Activated CD4-positive, alpha-beta T cell treated with anti-CD3 and anti-CD28 coated beads, Interleukin-2, amount 50 U/mL, for 24 hours (primary cell): ENCODE measurements around the gene UBAC2.
"Not testable (repeated sequence)": the region's sequence is repeated elsewhere in the genome, so short reads cannot be mapped to it uniquely, and the experiment has no call there.

Experiments used
- DNase-seq, 2 donors: peaks; one replicate each; pipeline ENCODE4 v3.0.0-alpha.2; 2020; ENCODE audit warnings: low read depth in 1 of 2, low spot score in 1 of 2

Gene UBAC2

GRCh38 chr13:99374994-99375737 is 174.5 kb downstream of the UBAC2 start:
- no peak for DNase-seq

GRCh38 chr13:99375738-99376080 is 175.1 kb downstream of the UBAC2 start:
- no peak for DNase-seq

- no peak for DNase-seq
Observed at GRCh38 chr13:99376132-99376531, 175.5 kb downstream of the UBAC2 start.

- DNase-seq = no peak
Observed at GRCh38 chr13:99376924-99377323, 176.3 kb downstream of the UBAC2 start.

- no peak for DNase-seq
Observed at GRCh38 chr13:99377641-99378040, 177.0 kb downstream of the UBAC2 start.

GRCh38 chr13:99378985-99379733 is 178.5 kb downstream of the UBAC2 start:
- DNase-seq = no peak

- DNase-seq = no peak
Observed at GRCh38 chr13:99379856-99380801, 179.5 kb downstream of the UBAC2 start.

- peak; percentile 36 to 65 for DNase-seq
Observed at GRCh38 chr13:99380921-99381645, 180.4 kb downstream of the UBAC2 start.

GRCh38 chr13:99381766-99382165 is 181.1 kb downstream of the UBAC2 start:
- DNase-seq = no peak

GRCh38 chr13:99382428-99383133 is 181.9 kb downstream of the UBAC2 start:
- DNase-seq = no peak

GRCh38 chr13:99383511-99383921 is 182.9 kb downstream of the UBAC2 start:
- DNase-seq = no peak

GRCh38 chr13:99383946-99384345 is 183.3 kb downstream of the UBAC2 start:
- peak in 1 of 2 donors; percentile 43 for DNase-seq

GRCh38 chr13:99384468-99384867 is 183.8 kb downstream of the UBAC2 start:
- DNase-seq = no peak

- DNase-seq = no peak
Observed at GRCh38 chr13:99385161-99385560, 184.5 kb downstream of the UBAC2 start.

GRCh38 chr13:99385940-99386339 is 185.3 kb downstream of the UBAC2 start:
- no peak for DNase-seq

- no peak for DNase-seq
Observed at GRCh38 chr13:99386495-99386894, 185.8 kb downstream of the UBAC2 start.

- DNase-seq = peak; percentile 75 to 78
Observed at GRCh38 chr13:99386911-99387788, 186.5 kb downstream of the UBAC2 start.

- no peak for DNase-seq
Observed at GRCh38 chr13:99388334-99388923, 187.8 kb downstream of the UBAC2 start.

- not testable (repeated sequence) for DNase-seq
Observed at GRCh38 chr13:99389094-99389493, 188.4 kb downstream of the UBAC2 start.
